H1 (cell line): Measurements from ENCODE around the gene KCNE5. TPM values are rescaled to one million over a fixed set of nuclear protein-coding genes. Genes with fewer than 3 reads are reported as not detected.

Experiments
- CHD2 ChIP-seq: IDR thresholded peaks from 2 replicates; pipeline ENCODE4 v1.6.1; 2012; ENCODE audit warnings: low read length, improper control_type of control experiment
- CTBP2 ChIP-seq: IDR thresholded peaks from 2 replicates; pipeline ENCODE4 v1.7.0; 2011; ENCODE audit warnings: borderline replicate concordance, mild to moderate bottlenecking, moderate library complexity, mixed read lengths, low read length; ENCODE audit not compliant: insufficient read depth, insufficient read length
- EP300 ChIP-seq, 2 experiments: IDR thresholded peaks; 1 replicate in 1 of 2; 2 replicates in 1 of 2; pipeline ENCODE4 v1.6.1; 2011 to 2012; ENCODE audit warnings: low read depth in 2 of 2, low read length in 2 of 2, mild to moderate bottlenecking in 2 of 2, borderline replicate concordance in 1 of 2, inconsistent platforms in 1 of 2, moderate library complexity in 1 of 2
- GABPA ChIP-seq: IDR thresholded peaks from 2 replicates; pipeline ENCODE4 v1.6.1; 2011; ENCODE audit warnings: mild to moderate bottlenecking, low read length, moderate library complexity, borderline replicate concordance; ENCODE audit not compliant: insufficient read depth
- RAD21 ChIP-seq, 2 experiments: IDR thresholded peaks in 1 of 2; conservative IDR thresholded peaks in 1 of 2; 2 replicates each; pipeline ENCODE4 v1.6.1; 2011; ENCODE audit warnings: low read depth in 2 of 2, low read length in 2 of 2, improper control_type of control experiment in 1 of 2, inconsistent platforms in 1 of 2, mild to moderate bottlenecking in 1 of 2, moderate library complexity in 1 of 2
- RNF2 ChIP-seq: fragments of 200-900, 300-1000 bp; sonication (generic); IDR thresholded peaks from 2 replicates; pipeline ENCODE4 v1.7.1; 2016; ENCODE audit warnings: borderline replicate concordance, low read depth, mild to moderate bottlenecking, antibody characterized with exemption, low read length; ENCODE audit not compliant: poor library complexity, severe bottlenecking; ENCODE audit errors: missing control alignments
- SIX5 ChIP-seq: IDR thresholded peaks from 2 replicates; pipeline ENCODE4 v1.6.1; 2011; ENCODE audit warnings: mild to moderate bottlenecking, low read depth, low read length
- SRF ChIP-seq: IDR thresholded peaks from 2 replicates; pipeline ENCODE4 v1.6.1; 2011; ENCODE audit warnings: mild to moderate bottlenecking, low read depth, low read length, moderate library complexity
- polyA plus RNA-seq, 7 experiments: library from polyadenylated mRNA; depleted of rRNA in 3 of 7; stranded (reverse) in 5 of 7; unstranded in 2 of 7; fragments of >200 nt in 5 of 7; fragments of 200-250 nt in 2 of 7; gene quantifications; 1 replicate in 5 of 7; 2 replicates in 1 of 7; 4 replicates in 1 of 7; pipeline versions ENCODE4 v1.2.1 to v1.2.3, GENCODE V29; 2011 to 2013; ENCODE audit warnings: missing spikeins in 2 of 7, mixed read lengths in 2 of 7
- total RNA-seq: library from RNA; stranded (reverse); fragmentation: NEBNext Ultra II Directional; extraction: Animal tissue kit (Norgen Biotek cat#: 25700); gene quantifications from 2 replicates; pipeline ENCODE4 v1.2.1, GENCODE V29; 2021

Gene KCNE5
- total and polyA plus RNA-seq, 2 of the 8 experiments (the other 6 are each of a cell fraction or from before 2014, with no cell fraction given), result 3.6 to 5.9 TPM

DNA sequence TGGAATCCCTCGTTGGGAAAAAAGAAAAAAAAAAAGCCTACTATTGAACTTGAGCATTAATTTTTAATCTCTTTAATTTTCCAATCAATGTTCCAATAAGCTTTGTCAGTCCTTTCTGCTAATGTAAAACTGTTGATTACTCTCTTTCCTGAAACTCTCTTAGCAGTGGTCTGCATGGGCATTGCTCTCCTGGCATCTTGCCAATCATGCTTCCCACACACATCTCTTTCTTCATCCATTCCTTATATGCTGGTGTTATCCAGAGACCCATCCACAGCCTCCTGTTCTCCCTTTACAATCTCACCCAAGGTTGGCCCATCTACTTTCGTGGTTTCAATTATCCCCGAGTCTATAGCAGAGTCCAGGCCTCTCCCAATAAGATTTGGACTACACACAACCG lies 31.8 kb upstream of the KCNE5 start (continued):
- TF ChIP-seq RNF2 (no peak), SIX5 (no peak), CTBP2 (no peak), RAD21 (IDR thresholded peaks at IDR 0.05 in 1 of 2, conservative IDR thresholded peaks at IDR 0.05 in 1 of 2; ENCODE audit: low read depth in 2 of 2, low read length in 2 of 2) (no peak), GABPA (no peak), EP300 (IDR thresholded peaks at IDR 0.05; ENCODE audit: borderline replicate concordance in 1 of 2, low read depth in 2 of 2, low read length in 2 of 2) (no peak), CHD2 (no peak), SRF (no peak)
